Activated CD4-positive, alpha-beta T cell treated with anti-CD3 and anti-CD28 coated beads, Interleukin-2, Interleukin-6, amounts not matched to agents 100 ng/mL and 50 ng/mL, durations not matched to agents 16 hours and 8 hours (primary cell): ENCODE data around the gene CAB39L.

Source experiments
- DNase-seq: peaks from one replicate; pipeline ENCODE4 v3.0.0-alpha.2; 2020

CAB39L gene

DNA sequence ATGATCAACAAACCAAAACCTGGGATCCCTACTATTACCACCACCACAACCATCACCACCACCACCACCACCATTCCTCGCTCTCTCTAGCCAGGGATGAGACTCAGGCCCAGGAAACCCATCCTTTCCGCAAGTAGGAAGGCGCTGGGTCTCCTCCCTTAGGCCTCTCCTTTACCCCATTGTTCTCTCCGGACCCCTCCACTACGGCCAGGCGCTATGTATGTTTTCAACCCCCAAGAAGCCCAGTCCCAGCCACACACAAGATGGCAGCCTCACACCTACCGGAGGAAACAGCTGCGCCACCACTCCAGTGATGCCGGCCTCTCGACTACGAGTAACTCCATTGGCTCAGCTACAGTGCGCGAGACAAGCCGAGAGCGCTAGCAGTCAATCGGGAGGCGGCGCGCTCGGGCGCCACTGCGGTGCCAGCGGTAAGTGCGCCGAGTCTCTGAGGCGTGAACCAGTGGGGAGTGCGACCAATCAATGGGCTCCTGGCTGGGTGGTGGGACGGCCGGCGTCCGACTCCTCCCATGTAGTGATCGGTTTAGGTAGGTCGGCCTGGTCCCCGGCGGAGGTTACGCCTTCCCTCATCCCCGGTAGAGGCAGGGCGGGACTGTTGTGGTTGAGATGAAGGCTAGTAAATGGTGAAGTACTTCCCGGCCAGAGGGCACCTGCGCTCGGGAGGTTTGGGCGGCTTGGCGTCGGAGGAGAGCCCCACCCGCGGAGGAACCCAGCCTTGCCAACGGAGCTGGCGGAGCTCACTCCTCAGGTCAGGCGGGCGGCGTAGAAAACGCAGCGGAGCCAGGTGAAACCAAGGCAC is at the start of gene CAB39L, which contains the start of gene SETDB2:
Gene CAB39L (minus strand): TSS at position 361 of the 820 bp plus-strand sequence. CDS start 61,154 bp downstream, outside the sequence.
Gene SETDB2 (plus strand): TSS at position 571 of the 820 bp plus-strand sequence. CDS start 7,620 bp downstream, outside the sequence.
- DNase-seq = peak; percentile 99

DNA sequence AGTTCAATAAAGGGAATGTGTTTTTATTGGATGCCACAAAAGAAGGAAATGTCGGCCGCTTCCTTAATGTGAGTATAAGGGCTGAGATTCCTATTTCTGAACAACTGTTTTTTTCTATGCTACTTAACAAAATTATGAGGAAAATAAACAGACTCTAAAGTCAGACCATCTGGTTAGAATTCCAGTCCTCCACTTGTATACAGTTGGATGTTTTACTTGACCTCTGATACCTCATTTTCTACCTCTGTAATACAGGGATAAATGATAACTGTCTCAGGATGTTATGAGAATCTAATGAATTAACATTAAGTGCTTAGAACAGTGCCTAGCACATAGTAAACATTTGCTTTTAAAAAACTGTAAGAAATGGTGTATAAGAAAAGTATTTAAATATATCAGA is 44.7 kb upstream of the CAB39L start:
- DNase-seq = no peak

DNA sequence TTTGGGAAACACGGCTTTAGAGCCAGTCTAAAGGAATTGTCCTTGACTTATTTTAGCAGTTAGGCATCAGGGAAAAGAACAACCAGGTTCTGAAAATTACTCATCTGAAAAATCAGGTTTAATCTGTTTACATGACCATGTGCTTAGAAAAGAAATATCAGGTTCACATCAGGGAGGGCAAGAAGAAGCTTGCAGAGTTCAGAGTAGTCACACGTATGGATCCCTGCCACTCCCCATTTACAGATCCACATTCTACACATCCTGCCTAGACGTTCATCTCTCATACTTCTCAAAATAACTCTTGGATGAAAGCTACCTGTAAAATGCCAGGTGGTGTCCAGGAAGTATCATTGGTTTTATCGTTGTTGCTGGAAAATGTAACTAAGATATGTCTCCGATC is 37.9 kb upstream of the CAB39L start:
- no peak for DNase-seq

DNA sequence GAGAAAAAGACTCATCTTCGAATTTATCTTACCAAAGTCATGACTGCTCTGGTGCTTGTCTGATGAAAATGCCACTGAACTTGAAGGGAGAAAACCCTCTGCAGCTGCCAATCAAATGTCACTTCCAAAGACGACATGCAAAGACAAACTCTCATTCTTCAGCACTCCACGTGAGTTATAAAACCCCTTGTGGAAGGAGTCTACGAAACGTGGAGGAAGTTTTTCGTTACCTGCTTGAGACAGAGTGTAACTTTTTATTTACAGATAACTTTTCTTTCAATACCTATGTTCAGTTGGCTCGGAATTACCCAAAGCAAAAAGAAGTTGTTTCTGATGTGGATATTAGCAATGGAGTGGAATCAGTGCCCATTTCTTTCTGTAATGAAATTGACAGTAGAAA is 32.7 kb upstream of the CAB39L start:
- DNase-seq = no peak

DNA sequence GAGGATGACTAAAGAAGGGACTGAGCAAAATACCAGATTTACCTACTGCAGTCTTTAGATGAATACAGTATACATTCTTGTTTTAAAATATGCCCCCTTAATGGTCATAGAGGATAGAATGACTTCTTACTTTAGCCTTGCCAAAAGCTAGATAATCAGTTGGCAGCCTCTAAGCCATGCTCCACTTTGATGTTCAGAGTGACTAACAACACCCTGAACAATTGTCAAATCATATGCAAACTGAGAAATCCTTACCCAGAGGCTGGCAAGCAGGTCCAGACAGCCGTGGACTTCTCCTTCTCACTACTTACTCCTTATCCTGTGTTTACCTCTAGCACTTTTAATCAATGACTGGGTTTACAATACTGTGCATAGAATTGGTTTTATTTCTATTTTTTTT is 28.3 kb upstream of the CAB39L start:
- no peak for DNase-seq

DNA sequence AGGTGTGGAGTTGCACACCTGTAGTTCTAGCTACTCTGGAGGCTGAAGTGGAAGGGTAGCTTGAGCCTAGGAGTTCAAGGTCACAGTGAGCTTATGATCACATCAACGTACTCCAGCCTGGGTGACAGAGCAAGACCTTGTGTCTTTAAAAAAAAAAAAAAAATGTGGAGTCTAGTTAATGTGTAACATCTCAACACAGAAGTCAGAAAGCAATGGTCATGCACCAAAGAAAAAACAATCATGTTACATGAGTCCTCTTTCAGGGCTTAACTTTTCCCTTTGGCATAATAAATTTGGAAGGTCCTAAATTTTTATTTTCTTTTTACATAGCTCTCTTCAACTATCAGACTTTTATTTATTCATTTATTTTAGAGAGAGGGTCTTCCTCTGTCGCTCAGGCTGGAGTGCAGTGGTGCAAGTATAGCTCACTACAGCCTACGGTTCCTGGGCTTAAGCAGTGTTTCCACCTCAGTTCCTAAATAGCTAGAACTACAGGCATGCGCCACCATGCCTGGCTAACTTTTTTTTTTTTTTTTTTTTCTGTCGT is 22.5 kb upstream of the CAB39L start:
- no peak for DNase-seq

DNA sequence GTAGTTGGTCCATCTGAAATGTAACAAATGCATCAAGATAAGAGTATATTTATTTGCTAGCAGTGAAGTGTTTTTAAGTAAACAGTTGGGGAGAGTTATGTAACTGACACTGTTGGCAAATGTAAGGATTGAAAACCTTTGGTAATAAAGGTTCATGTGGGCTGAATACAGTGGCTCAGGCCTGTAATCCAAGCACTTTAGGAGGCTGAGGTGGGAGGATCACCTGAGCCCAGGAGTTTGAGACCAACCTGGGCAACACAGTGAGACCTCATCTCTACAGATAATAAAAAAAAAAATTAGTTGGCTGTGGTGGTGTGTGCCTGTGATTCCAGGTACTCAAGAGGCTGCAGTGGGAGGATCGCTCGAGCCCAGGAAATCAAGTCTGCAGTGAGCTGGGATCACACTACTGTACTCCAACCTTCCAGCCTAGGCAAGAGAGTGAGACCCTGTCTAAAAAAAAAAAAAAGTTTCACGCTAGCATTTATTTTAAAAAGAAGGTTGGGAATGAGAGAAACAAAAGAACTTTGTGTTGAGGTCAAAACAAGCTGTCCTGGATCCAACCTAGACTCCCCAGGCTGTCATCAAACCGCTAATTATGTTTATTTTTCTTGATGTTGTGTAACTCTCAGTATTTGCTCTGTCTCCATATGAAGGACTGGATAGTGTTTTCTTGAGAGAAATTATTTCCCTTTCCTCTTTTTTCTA is 20.9 kb upstream of the CAB39L start:
- DNase-seq = no peak

DNA sequence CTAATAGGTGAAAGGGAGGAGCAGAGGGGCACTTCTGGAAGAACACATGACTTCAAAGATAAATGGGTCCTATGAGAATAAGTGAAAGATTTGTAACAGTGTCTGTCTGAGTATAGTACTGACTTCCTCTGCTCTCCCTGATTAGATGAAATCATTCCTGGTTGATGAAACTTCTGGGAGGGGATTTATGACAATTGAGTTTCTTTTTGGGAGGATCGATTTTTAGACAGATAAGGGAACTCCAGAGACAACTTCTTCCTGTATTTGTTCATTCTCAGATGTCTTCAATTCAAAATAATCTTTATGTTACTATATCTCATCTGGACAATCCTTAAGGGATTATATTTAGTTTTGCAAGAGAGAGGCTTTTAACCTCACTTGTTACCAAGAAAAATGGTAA is 20.2 kb upstream of the CAB39L start:
- no peak for DNase-seq

DNA sequence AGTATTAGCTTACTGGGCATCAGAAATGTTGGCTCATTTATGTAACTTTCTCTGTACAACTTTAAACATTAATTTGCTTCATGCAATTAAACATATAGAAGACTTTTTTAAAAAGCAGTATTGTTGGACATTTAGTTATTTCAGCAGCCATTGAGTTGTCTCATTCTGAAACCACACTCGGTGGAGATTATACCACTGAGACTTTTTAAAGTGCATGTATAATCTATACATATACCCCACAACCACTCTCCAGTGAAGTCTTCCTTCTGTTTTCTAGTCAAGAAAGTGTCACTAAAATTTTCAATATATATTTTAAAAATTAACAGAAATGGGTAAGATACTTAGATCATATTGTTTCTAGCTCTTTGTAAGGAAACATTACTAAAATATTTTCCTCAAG is 15.7 kb upstream of the CAB39L start:
- peak; percentile 38 for DNase-seq

DNA sequence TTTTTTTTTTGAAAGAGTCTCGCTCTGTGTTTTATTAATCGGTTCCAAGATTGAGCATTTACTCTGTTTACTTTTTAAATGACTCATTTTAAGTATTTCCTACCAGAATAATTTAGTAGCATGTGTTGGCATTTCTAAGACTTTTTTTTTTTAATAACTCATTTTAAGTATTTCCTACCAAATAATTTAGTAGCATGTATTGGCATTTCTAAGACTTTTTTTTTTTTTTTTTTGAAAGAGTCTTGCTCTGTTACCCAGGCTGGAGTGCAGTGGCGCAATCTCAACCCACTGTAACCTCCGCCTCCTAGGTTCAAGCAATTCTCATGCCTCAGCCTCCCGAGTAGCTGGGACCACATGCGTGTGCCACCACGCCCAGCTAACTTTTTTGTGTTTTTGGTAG is 13.4 kb upstream of the CAB39L start:
- no peak for DNase-seq

DNA sequence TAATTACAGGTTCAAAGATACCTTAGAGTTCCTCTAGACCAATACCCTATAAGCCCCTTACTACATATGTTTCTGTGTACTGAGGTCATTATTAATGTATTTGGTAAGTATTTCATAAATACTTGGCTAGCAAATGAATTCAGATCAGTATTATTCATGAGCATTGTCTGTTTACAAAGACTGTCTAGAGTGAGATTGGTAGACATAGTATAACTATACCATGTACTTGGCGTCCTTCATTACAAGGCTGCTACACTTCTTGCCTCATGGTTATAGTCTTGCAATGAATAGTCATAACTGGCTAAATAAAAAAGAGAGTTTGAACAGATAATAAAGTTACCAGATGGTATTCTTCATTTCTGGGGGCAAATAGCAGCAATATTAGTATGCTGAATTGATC is 12.3 kb upstream of the CAB39L start:
- DNase-seq = no peak

DNA sequence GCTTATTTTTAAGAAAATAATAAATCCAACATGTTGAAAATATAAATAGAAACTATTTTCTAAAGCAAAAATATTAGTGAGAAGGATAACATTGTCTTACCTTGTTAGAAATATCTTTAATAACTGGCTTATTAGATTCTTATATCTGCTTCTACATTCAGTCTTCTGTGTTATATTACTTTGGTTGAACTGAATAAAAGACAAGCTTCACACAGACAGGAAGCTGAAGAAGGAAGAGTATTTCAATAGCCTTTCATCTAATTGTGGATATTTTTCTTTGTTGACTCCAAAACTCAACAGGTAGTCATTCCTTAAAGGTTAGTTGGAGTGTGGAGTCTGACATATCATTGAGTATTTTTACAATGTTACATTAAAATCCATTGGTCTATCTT is 11.1 kb upstream of the CAB39L start:
- DNase-seq = no peak

DNA sequence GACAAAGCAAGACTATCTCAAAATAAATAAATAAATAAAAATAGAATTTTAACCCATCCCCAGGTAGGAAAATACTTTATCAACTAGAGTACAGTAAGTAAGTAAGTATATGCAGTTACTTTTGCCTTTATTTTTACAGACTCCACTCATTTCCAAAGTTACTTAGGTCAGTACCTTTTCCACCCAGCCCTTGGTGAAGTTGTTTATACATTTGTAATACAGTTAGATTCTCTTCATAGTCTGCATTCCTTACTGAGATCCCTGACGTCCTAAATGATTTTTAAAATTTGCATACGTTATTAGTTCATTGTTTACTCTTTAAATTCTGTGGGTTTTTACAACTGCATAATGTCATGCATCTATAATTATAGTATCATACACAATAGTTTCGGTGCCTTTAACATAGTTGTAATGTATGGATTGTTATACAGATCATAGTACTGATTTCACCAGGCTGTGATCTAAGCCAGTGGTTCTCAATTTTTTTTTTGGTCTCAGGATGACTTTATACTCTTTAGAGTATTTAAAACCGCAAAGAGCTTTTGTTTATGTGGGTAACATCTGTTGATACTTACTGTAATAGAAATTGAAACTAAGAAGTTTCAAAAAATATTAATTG is 10.6 kb upstream of the CAB39L start:
- peak; percentile 62 for DNase-seq

DNA sequence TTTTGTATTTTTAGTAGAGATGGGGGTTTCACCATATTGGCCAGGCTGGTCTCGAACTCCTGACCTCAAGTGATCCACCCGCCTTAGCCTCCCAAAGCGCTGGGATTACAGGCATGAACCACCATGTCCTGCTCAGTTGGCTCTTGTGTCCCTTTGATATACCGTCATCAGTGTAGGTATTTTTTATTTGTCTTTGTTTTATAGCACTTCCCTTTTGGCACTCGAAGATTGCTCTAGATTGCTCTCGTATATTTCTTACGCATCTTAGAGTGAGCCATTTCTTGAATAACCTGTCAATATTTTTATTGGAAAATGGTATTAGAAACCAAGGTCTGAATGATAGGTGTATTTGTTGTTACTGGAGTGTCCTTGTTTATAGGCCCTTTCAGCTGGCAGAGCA is 9.6 kb upstream of the CAB39L start:
- no peak for DNase-seq

DNA sequence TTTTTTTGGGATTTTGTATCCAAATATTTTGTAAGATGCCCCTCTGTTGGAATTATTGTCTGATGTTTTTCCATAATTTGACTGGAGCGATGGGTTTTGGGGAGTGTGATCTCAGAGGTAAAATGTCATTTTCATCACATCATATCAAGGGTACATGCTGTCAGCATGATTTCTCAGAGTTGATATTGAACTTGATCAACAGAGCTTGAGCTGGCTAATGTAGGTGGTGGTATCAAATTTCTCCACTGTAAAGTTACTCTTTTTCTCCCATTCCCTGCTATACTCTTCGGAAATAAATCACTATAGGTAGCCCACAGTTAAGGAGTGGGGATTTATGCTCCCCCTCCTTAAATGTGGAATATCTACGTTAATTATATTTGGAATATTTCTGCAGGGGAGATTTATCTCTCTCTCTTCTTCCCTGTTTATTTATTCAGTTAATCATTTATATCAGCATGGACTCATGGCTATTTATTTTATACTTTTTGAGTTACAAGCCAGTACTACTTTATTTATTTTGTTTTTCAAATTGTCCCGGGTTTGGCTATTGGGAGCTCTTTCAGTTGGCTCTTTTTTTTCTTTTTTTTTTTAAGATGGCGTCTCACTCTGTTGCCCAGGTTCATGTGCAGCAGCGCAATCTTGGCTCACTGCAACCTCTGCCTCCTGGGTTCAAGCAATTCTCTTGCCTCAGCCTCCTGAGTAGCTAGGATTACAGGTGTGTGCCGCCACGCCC is 9.0 kb upstream of the CAB39L start:
- no peak for DNase-seq

DNA sequence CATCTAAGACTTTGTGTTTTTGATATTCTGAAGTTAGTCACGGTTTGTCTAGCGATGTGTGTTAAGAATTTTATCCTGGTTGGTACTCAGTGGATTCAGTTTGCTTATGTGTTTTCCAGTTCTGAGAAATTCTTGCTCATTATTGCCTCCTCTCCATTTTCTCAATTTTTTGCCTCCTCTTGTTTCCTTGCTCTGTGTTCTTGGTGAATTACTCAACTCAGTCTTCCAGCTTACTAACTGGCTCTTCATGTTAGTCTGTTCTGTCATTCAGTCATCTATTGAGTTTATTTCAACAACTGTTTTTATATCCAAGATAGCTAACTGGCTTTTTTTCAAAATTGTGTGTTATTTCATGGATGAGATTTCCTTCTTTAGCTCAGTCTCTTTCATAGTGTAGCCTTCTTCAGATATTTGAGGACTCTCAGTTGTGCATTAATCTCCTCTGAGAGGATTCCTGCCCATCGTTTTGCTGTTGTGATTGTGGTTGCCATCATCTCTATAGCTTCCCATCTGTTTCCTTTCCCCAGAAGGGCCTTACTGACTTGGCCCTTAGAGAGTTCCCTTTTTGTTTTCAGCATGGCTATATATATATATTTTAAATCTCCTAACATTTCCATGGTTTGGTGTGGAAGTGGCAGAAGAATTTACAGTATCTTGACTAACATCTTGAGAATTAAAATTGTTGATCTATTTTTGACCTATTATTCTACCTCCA is 6.4 kb upstream of the CAB39L start:
- peak; percentile 43 for DNase-seq

DNA sequence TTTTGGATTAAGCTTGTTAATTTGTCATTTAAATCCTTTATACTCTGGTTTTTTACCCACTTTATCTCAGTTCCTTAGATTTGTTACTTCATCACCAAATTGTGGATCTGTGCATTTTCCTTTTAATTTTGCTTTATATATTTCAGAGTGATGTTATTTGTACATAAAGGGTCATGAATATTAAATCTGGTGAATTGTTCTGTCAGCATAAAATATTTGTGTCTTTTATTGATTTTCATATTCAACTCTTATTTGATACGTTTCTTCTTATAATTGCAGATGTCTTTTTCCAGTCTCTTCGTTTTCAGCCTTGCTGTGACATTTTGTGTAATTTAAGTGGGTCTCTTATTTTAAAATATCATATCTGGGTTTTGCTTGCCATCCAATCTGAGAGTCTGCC is 4.9 kb upstream of the CAB39L start:
- DNase-seq = no peak

DNA sequence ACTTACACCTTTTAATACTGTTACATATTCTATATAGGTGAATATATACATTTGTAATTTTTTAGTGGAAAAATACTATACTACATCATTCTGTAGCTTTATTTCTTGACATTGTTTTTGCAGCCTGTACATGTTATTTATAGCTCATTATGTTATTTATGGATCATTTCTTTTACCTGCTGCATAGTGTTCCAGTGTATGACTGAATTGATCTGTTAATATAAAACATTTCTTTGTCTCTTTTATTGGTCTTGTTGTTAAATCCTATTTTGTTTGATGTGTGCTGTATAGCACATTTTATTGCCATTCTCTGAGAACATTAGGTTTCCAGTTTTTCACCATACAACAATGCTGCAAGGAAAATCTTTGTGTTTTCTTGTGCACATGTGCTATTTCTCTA is 2.6 kb upstream of the CAB39L start:
- DNase-seq = no peak

DNA sequence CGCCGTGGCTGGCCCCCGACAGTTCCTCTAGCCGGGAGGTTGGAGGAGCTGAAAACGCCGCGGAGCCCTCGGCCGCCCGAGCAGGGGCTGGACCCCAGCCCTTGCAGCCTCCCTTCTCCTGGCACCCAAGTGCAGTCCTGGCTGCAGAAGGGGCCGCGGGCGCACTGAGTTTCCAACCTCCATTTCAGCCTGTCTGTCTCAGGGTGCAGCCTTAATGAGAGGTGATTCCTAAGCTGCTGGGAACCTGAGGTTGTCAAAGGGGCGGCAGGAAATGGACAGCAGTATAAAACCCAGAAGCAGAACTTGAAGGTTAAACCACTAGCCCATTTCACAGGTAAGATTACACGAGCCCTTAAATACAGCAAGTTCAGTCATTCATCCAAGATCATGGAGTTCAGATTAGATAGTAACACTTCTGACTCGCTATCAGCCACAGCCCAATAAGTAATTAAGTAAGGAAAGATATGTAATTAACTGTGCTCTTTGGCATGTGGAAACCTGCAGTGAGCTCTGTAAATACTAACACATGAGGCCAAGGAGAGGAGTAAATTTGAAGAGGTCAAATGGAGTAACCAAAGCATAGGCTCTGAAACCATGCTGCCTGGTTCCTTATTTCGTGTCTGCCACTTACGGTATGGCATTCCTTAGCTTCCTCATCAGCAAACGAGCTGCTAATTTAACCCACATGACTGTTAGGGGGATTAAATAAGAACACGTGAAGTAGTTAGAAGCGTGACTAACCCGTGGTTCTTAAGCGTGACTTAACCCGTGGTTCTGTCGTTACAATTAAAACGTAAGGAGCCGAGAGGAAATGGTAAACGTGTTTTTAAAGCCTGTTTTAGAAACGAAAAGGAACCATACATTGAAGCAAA is 896 bp upstream of the CAB39L start:
- DNase-seq = peak; percentile 57

DNA sequence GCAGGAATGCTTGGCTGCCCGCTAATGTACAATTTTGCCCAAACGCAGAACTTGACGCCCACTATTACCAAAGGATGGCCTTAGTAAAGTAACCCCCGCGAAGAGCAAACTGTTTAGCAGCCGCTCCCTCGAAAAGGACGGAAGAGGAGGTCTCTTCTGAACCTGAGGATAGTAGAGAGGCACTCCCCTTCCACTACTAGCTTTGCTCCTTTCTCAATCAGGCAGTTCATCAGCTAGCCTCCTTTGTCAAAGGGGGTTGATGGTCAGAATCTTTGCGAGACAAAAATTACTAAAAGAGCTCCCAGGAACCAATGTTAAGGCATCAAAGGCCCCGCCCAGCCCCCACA is 534 bp downstream of the CAB39L start:
- DNase-seq = no peak

DNA sequence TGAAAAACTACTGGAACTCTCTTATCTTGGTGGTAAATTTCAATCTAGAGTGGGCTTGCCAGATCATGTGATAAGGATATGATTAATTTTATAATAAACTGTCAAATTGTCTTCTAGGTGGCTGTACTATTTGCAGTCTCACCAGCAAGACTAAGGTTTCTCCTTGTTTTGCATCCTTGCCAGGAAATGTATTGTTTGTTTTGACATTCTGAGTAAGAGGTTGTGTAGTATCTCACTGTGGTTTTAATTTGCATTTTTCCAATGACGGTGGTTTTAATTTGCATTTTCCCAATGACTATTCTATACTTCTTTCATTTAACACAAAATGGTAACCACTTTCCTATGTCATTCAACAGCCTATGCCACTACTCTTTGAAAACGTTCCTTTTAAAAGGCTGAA is 2.0 kb downstream of the CAB39L start:
- peak; percentile 44 for DNase-seq
